GM23338 (cell line): ENCODE measurements around the gene AQP7. TPM values are rescaled to one million over a fixed set of nuclear protein-coding genes. Genes with fewer than 3 reads are reported as not detected.

Source experiments
- polyA plus RNA-seq: library from polyadenylated mRNA; unstranded; fragments of >200 nt; fragmentation: Nextera tagmentation; extraction: Ambion mirVana; gene quantifications from 2 replicates; pipeline ENCODE4 v1.2.1, GENCODE V29; 2016
- small RNA-seq: library from RNA; depleted of rRNA; stranded (forward); fragments of <200 nt; gene quantifications from one replicate; pipeline ENCODE3, GENCODE V24; 2014; ENCODE audit warnings: low replicate concordance
- total RNA-seq: library from RNA; depleted of rRNA; stranded (reverse); fragments of >200 nt; shearing (Covaris generic); gene quantifications from 2 replicates; pipeline ENCODE4 v1.2.3, GENCODE V29; 2014; rRNA removed

Gene AQP7
- total and polyA plus RNA-seq, 2 experiments from 2014 or later: not detected

Small RNA genes lying within 50 kb of the gene (small RNA-seq; reads per million reads assigned to genes)
- gene AL356218.2 (not detected), gene RF00019 (not detected)

Other genes with a start within 250 kb of the AQP7 start
- gene B4GALT1, start 235.2 kb downstream of the AQP7 start, total RNA-seq: 14.7 and 15.8 TPM in 2 replicates
- gene B4GALT1, start 235.2 kb downstream of the AQP7 start, polyA plus RNA-seq: 6.3 and 7.0 TPM in 2 replicates
- not detected in 2 replicates for gene SPINK4, start 162.4 kb downstream of the AQP7 start, total RNA-seq
- not detected in 2 replicates for gene SPINK4, start 162.4 kb downstream of the AQP7 start, polyA plus RNA-seq
- 44.0 and 55.4 TPM in 2 replicates for gene BAG1, start 137.9 kb downstream of the AQP7 start, total RNA-seq
- gene BAG1, start 137.9 kb downstream of the AQP7 start, polyA plus RNA-seq: 39.2 and 44.7 TPM in 2 replicates
- 30.9 and 33.4 TPM in 2 replicates for gene CHMP5, start 137.5 kb downstream of the AQP7 start, total RNA-seq
- 68.5 and 77.8 TPM in 2 replicates for gene CHMP5, start 137.5 kb downstream of the AQP7 start, polyA plus RNA-seq
- 26.1 and 29.7 TPM in 2 replicates for gene NFX1, start 112.1 kb downstream of the AQP7 start, total RNA-seq
- 11.9 and 13.9 TPM in 2 replicates for gene NFX1, start 112.1 kb downstream of the AQP7 start, polyA plus RNA-seq
- 3.5 and 3.8 TPM in 2 replicates for gene AQP3, start 45.0 kb upstream of the AQP7 start, total RNA-seq
- gene AQP3, start 45.0 kb upstream of the AQP7 start, polyA plus RNA-seq: 1.4 and 1.6 TPM in 2 replicates
- 54.1 and 58.4 TPM in 2 replicates for gene NOL6, start 71.4 kb upstream of the AQP7 start, total RNA-seq
- gene NOL6, start 71.4 kb upstream of the AQP7 start, polyA plus RNA-seq: 25.0 and 28.7 TPM in 2 replicates
- gene ANKRD18B, start 121.7 kb upstream of the AQP7 start, total RNA-seq: 4.1 and 6.4 TPM in 2 replicates
- gene ANKRD18B, start 121.7 kb upstream of the AQP7 start, polyA plus RNA-seq: 9.2 and 12.4 TPM in 2 replicates